Endothelial cell of umbilical vein (primary cell): ENCODE results near the gene COL23A1. TPM values are rescaled to one million over a fixed set of nuclear protein-coding genes. Genes with fewer than 3 reads are reported as not detected.

Source experiments
- BruUV-seq: library from RNA; stranded (reverse); fragments of 400-500 nt; replicated peaks from 2 replicates; lab custom pipeline; 2021; lab: Mats Ljungman, UMichigan
- CTCF ChIA-PET: fragments of 300-600, 350-600 bp; sonication (Branson Sonifier 250); formaldehyde crosslinking; loops from one replicate; lab custom pipeline; 2021; ENCODE audit warnings: antibody characterized with exemption, inconsistent platforms; lab: Charles Lee
- POLR2A ChIA-PET: fragments of 300-600, 350-600 bp; sonication (Branson Sonifier 250); formaldehyde crosslinking; loops from one replicate; lab custom pipeline; 2021; ENCODE audit warnings: antibody characterized with exemption, inconsistent platforms; lab: Charles Lee
- DNase-seq: peaks from one replicate; pipeline ENCODE4 v3.0.0-alpha.2; 2011; ENCODE audit warnings: low read depth, low spot score
- FAIRE-seq: peaks from 2 replicates; lab custom pipeline; 2011; peaks lifted over from hg19 to GRCh38; lab: Jason Lieb, UNC
- H2AFZ ChIP-seq: 2 replicates; pipeline ENCODE4 v1.6.0; 2012; ENCODE audit warnings: low read depth, low read length, control low read depth, inconsistent platforms
- H3K27ac ChIP-seq: 2 replicates; pipeline ENCODE4 v1.5.1; 2011; ENCODE audit warnings: low read depth, mild to moderate bottlenecking, control low read depth, low read length, moderate library complexity; ENCODE audit not compliant: insufficient read depth
- H3K27me3 ChIP-seq, 2 experiments: 2 replicates each; pipeline versions ENCODE4 v1.6.0 to v1.6.1; 2011; ENCODE audit warnings: low read length in 2 of 2, mixed read lengths in 1 of 2; ENCODE audit not compliant: control insufficient read depth in 2 of 2, insufficient read depth in 2 of 2
- H3K36me3 ChIP-seq, 2 experiments: 2 replicates in 1 of 2; 3 replicates in 1 of 2; pipeline ENCODE4 v1.5.1; 2011; ENCODE audit warnings: low read length in 2 of 2, mild to moderate bottlenecking in 1 of 2, moderate library complexity in 1 of 2; ENCODE audit not compliant: control insufficient read depth in 2 of 2, insufficient read depth in 2 of 2; ENCODE audit errors: extremely low read depth in 1 of 2
- H3K4me1 ChIP-seq: 3 replicates; pipeline ENCODE4 v1.5.1; 2011; ENCODE audit warnings: mild to moderate bottlenecking, low read length; ENCODE audit not compliant: control insufficient read depth, insufficient read depth; ENCODE audit errors: extremely low read depth
- H3K4me2 ChIP-seq: 2 replicates; pipeline ENCODE4 v1.6.1; 2011; ENCODE audit warnings: low read length, control low read depth, mixed read lengths; ENCODE audit not compliant: insufficient read depth
- H3K4me3 ChIP-seq, 3 experiments: fragments of 200-600 bp in 1 of 3; sonication (generic), shearing (Covaris generic) in 1 of 3; replicated peaks in 1 of 3; 2 replicates each; pipeline ENCODE4 v1.5.1; 2011 to 2016; ENCODE audit warnings: control low read depth in 3 of 3, low read length in 3 of 3, mild to moderate bottlenecking in 2 of 3, inconsistent platforms in 1 of 3, low read depth in 1 of 3, moderate library complexity in 1 of 3; ENCODE audit not compliant: insufficient read depth in 1 of 3
- H3K79me2 ChIP-seq: 2 replicates; pipeline ENCODE4 v1.6.0; 2012; ENCODE audit warnings: low read length, inconsistent platforms; ENCODE audit not compliant: control insufficient read depth, insufficient read depth
- H3K9ac ChIP-seq: replicated peaks from 2 replicates; pipeline ENCODE3; 2011; ENCODE audit warnings: low read length, control low read depth; ENCODE audit not compliant: insufficient read depth; ENCODE audit errors: extremely low read depth
- H3K9me1 ChIP-seq: replicated peaks from 3 replicates; pipeline ENCODE4 v1.6.0; 2011; ENCODE audit warnings: mild to moderate bottlenecking, low read length; ENCODE audit not compliant: control insufficient read depth, insufficient read depth; ENCODE audit errors: extremely low read depth
- H3K9me3 ChIP-seq: replicated peaks from 2 replicates; pipeline ENCODE4 v1.5.1; 2012; ENCODE audit warnings: low read length, inconsistent platforms; ENCODE audit not compliant: control insufficient read depth, insufficient read depth
- H4K20me1 ChIP-seq: replicated peaks from 2 replicates; pipeline ENCODE3; 2011; ENCODE audit warnings: mild to moderate bottlenecking, low read length; ENCODE audit not compliant: control insufficient read depth, insufficient read depth; ENCODE audit errors: extremely low read depth
- CTCF ChIP-seq, 2 donors: IDR thresholded peaks; 1 replicate in 1 of 2; 2 replicates in 1 of 2; pipeline ENCODE4 v1.5.1; 2011; ENCODE audit warnings: low read length in 2 of 2, mild to moderate bottlenecking in 2 of 2, moderate library complexity in 2 of 2, control low read depth in 1 of 2, inconsistent platforms in 1 of 2, low read depth in 1 of 2; ENCODE audit not compliant: insufficient read depth in 1 of 2; ENCODE audit errors: extremely low read depth in 1 of 2
- EZH2 ChIP-seq: IDR thresholded peaks from 2 replicates; pipeline ENCODE4 v1.6.1; 2012; ENCODE audit warnings: borderline replicate concordance, low read depth, mild to moderate bottlenecking, moderate library complexity, low read length, inconsistent platforms; ENCODE audit not compliant: severe bottlenecking
- FOS ChIP-seq: IDR thresholded peaks from 2 replicates; pipeline ENCODE4 v1.6.1; 2011; ENCODE audit warnings: mild to moderate bottlenecking, low read length, moderate library complexity, borderline replicate concordance; ENCODE audit not compliant: insufficient read depth
- GATA2 ChIP-seq: IDR thresholded peaks from 2 replicates; pipeline ENCODE4 v1.7.0; 2011; ENCODE audit warnings: low read depth, mild to moderate bottlenecking, moderate library complexity, mixed read lengths, low read length; ENCODE audit not compliant: insufficient read length, insufficient read depth
- JUN ChIP-seq: IDR thresholded peaks from 2 replicates; pipeline ENCODE4 v1.6.1; 2011; ENCODE audit warnings: borderline replicate concordance, low read depth; ENCODE audit not compliant: insufficient read length, insufficient read depth
- MAX ChIP-seq: IDR thresholded peaks from 2 replicates; pipeline ENCODE4 v1.6.1; 2011; ENCODE audit not compliant: insufficient read depth, insufficient read length
- MYC ChIP-seq: IDR thresholded peaks from one replicate; pipeline ENCODE4 v1.6.1; 2011; ENCODE audit warnings: mild to moderate bottlenecking, low read depth, low read length
- POLR2A ChIP-seq: IDR thresholded peaks from 2 replicates; pipeline ENCODE4 v1.6.1; 2012; ENCODE audit warnings: low read depth, mild to moderate bottlenecking, control low read depth, low read length
- POLR2AphosphoS5 ChIP-seq: IDR thresholded peaks from 2 replicates; pipeline ENCODE4 v1.6.1; 2012; ENCODE audit warnings: low read depth, mild to moderate bottlenecking, control low read depth, low read length, moderate library complexity; ENCODE audit not compliant: insufficient read depth
- dilution Hi-C: fragments of 300-500 bp; cut with MboI; formaldehyde crosslinking; loops from one replicate; pipeline ENCODE4 v1.15.0; 2019; ENCODE audit warnings: low sequenced_read_pairs; ENCODE audit not compliant: extremely low pct_ligation_motif_present
- intact Hi-C: fragments of 100-400 bp; cut with micrococcal nuclease; formaldehyde crosslinking; loops from one replicate; pipeline ENCODE4 v1.10.0; 2022
- polyA plus RNA-seq, 4 experiments: library from polyadenylated mRNA; depleted of rRNA in 3 of 4; stranded (reverse) in 3 of 4; unstranded in 1 of 4; fragments of >200 nt; gene quantifications; 2 replicates each; pipeline versions ENCODE4 v1.2.1 to v1.2.3, GENCODE V29; 2011 to 2012; ENCODE audit warnings: missing spikeins in 1 of 4
- total RNA-seq: library from RNA; stranded (reverse); gene quantifications from 2 replicates; pipeline ENCODE4 v1.2.3, GENCODE V29; 2021

COL23A1 gene
- total and polyA plus RNA-seq, 2 donors (not counting 3 experiments of a cell fraction or from before 2014, with no cell fraction given) = not detected

DNA sequence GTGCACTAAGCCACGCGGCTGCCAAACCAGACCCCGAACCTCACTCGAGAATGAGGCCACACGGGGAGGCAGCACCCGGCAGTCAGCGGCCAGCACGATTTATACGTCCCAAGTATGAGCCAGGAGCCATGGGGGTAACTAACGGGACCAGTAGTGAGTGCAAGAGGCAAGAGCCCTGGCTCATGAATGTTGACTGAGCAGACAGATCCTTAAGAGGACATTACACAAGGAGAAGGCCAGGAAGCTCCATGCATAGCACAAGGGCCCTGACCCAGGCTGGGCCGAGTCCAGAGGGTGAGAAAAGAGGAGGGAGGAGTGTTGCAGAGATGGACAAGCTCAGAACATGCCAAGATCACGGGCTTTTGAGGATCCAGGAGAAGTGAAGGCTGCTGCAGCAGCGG, 299.0 kb downstream of the COL23A1 start:
- Histone ChIP-seq H3K4me3 (no peak overlapping the region), H3K9ac (no peak overlapping the region), H3K79me2 (no peaks in the 10 kb centered on the region), H3K36me3 (no peaks in the 10 kb centered on the region), H3K27me3 (peaks cover 0 to 2% of the 10 kb centered on the region in 2 experiments), H2AFZ (no peak overlapping the region), H4K20me1 (no peaks in the 10 kb centered on the region), H3K9me1 (no peaks in the 10 kb centered on the region), H3K4me2 (no peak overlapping the region), H3K9me3 (no peaks in the 10 kb centered on the region), H3K4me1 (no peaks in the 10 kb centered on the region), H3K27ac (no peak overlapping the region)
- ChIA-PET CTCF (interaction anchor here (1.2 kb wide), 1 partner anchor 11 kb away, joined by 3 read pairs; no protein-coding TSS in a partner anchor), POLR2A (no interaction called here)
- no TSS peak for BruUV-seq
- dilution Hi-C loops (no loop called here), intact Hi-C loops (no loop called here)
- DNase-seq (no peak), FAIRE-seq (no peak)
- TF ChIP-seq CTCF (IDR thresholded peaks at IDR 0.05; ENCODE audit: extremely low read depth in 1 of 2, insufficient read depth in 1 of 2, low read depth in 1 of 2, low read length in 2 of 2) (no peak), MAX (no peak), POLR2AphosphoS5 (no peak), POLR2A (no peak), JUN (no peak), EZH2 (no peak), FOS (no peak), GATA2 (no peak), MYC (no peak)
